Naive thymus-derived CD8-positive, alpha-beta T cell (primary cell): ENCODE results near the gene ZNF541. TPM values are rescaled to one million over a fixed set of nuclear protein-coding genes. Genes with fewer than 3 reads are reported as not detected.
"Not testable (repeated sequence)": the region's sequence is repeated elsewhere in the genome, so short reads cannot be mapped to it uniquely, and the experiment has no call there.

ENCODE experiments used
- ATAC-seq, 2 donors: fragments of 150-1000 bp; cut with Tn5 transposase in 1 of 2; sonication (Bioruptor Pico), chemical (Tn5 transposase) in 1 of 2; 1 replicate in 1 of 2; 2 replicates in 1 of 2; pipeline ENCODE4 v1.10.0; 2021; ENCODE audit warnings: mild to moderate bottlenecking in 2 of 2, moderate library complexity in 2 of 2
- POLR2A ChIA-PET: fragments of 350-600 bp; sonication (Branson Sonifier 250); formaldehyde crosslinking; loops from one replicate; lab custom pipeline; 2021; ENCODE audit warnings: antibody characterized with exemption; lab: Charles Lee
- DNase-seq, 10 donors: peaks; one replicate each; pipeline versions ENCODE4 v3.0.0 to v3.0.0-alpha.2; 2020 to 2022
- H3K27ac Mint-ChIP-seq, 10 donors: one replicate each; pipeline ENCODE4 v1.8.0; 2020 to 2022; ENCODE audit warnings: mild to moderate bottlenecking in 10 of 10, mixed read lengths in 10 of 10, moderate library complexity in 4 of 10, inconsistent platforms in 1 of 10
- H3K27me3 Mint-ChIP-seq, 5 donors: one replicate each; pipeline ENCODE4 v1.8.0; 2021 to 2022; ENCODE audit warnings: mixed read lengths in 5 of 5
- H3K36me3 Mint-ChIP-seq, 3 donors: one replicate each; pipeline ENCODE4 v1.8.0; 2020 to 2022; ENCODE audit warnings: mixed read lengths in 3 of 3, mild to moderate bottlenecking in 2 of 3, inconsistent platforms in 1 of 3
- H3K4me1 Mint-ChIP-seq, 4 donors: one replicate each; pipeline ENCODE4 v1.8.0; 2021 to 2022; ENCODE audit warnings: mixed read lengths in 4 of 4
- H3K4me3 Mint-ChIP-seq, 10 donors: one replicate each; pipeline ENCODE4 v1.8.0; 2020 to 2022; ENCODE audit warnings: mild to moderate bottlenecking in 10 of 10, mixed read lengths in 10 of 10, moderate library complexity in 6 of 10, inconsistent platforms in 1 of 10
- H3K9me3 Mint-ChIP-seq, 9 donors: one replicate each; pipeline ENCODE4 v1.8.0; 2020 to 2022; ENCODE audit warnings: mixed read lengths in 9 of 9, mild to moderate bottlenecking in 3 of 9, inconsistent platforms in 1 of 9, moderate library complexity in 1 of 9
- polyA plus RNA-seq, 3 donors: library from polyadenylated mRNA; unstranded; fragments of 300-500 nt; fragmentation: Illumina TruSeq; gene quantifications; one replicate each; pipeline ENCODE4 v1.2.3, GENCODE V29; 2021
- total RNA-seq, 8 experiments: library from RNA in 2 of 8; stranded (reverse) in 2 of 8; gene quantifications; one replicate each; pipeline ENCODE4 v1.2.3 and lab custom pipeline; 2021 to 2026

The ZNF541 gene
- total and polyA plus RNA-seq, 5 experiments from 2014 or later: 0.27 to 0.86 (median 0.85) TPM; not detected in 2

DNA sequence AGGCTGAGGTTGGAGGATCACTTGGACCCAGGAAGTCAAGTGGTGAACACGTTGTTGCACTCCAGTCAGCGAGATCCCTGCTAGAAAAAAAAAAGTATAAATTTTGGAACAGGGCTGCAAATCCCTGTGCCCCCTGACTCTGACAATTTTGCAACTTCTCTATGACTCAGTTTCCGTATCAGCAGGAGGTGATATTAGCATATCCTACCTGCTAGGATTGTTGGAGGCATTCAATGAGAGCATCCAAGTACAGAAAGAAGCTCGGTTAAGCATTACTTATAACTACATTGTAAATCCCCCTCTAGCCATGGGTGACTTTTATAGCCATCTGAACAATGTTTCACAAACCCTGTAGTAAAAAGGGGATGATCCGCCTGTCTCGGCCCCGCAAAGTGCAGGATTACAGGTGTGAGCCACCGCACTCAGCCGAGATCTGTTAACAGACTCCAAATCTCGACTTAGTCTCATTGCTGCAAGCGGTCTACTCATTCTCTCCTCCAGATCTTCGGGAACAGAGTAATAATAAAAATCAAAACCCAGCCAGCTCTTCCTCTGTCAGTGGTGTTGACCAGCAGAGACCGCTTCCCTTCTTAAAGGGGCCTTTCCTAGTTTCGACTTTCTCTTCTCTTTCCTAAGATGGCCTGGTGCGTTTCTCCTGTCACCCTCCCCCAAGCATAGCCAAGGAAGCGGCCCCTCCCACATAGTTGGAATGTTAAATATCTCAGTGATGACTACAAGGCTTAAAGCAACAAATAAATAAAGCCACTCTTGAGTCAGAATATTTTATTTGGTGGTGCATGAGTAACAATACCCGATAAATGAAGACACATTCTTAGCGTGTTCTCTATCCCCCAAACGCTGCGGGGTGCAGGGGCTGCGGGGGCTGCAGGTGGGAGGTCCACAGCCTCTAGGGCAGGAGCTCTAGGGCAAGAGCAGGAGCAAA, 25.7 kb upstream of the ZNF541 start:
- Mint-ChIP-seq H3K36me3 (no peaks in the 10 kb centered on the region), H3K27me3 (no peaks in the 10 kb centered on the region), H3K4me3 (peak overlapping the region in 8 of 10 donors; percentile 13 to 89 (median 82)), H3K27ac (peak overlapping the region in 5 of 10 donors; percentile 10 to 61 (median 41)), H3K4me1 (peaks cover 8 to 27% (median 20%) of the 10 kb centered on the region in 4 donors), H3K9me3 (no peaks in the 10 kb centered on the region)
- POLR2A ChIA-PET: interaction anchor here (0.6 to 4.9 kb wide), 7 partner anchors 11 to 83 kb away, joined by 3 to 78 read pairs (median 8); partner anchors contain the start of genes BICRA and NAPA
- ATAC-seq: no peak
- DNase-seq: no peak

DNA sequence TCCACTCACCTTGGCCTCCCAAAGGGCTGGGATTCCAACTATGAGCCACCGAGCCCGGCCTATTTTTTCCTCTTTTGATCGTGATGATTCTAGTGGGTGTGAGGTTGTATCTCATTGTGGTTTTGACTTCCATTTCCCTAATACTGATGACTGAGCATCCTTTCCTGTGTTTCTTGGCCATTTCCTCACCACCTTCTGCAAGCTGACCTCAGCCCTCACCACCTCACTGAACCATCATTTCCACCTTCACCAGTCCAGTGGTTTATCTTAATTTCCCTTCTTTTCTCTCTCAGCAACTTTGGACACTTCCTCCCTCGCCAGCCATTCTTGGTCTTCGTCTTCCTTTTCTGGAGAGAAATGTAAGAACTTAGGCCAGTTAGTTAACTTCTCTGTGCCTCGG, 23.0 kb upstream of the ZNF541 start:
- H3K4me1 Mint-ChIP-seq: peaks cover 8 to 23% (median 16%) of the 10 kb centered on the region in 4 donors
- no peak for DNase-seq
- POLR2A ChIA-PET: interaction anchor here (0.6 kb wide), 1 partner anchor 396 kb away, joined by 5 read pairs; no protein-coding TSS in a partner anchor

DNA sequence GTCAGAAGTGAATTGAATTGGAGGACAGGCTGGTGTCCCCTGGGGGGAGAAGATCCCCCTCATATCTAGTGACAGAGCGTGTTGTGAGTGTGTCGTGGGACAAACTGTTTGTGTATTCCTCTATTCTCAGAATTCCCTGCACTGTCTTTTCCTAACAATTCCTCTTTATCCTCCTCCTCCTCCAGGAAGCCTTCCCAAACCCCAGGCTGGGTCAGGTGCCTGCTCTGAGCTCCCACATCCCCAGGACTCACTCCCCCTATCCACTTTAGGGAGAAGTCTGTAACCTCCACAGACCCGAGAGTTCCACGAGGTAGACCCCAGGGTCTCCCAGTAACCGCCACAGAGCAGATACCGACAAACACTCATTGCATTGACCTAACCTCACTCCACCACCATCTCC, 20.9 kb upstream of the ZNF541 start:
- no peak for ATAC-seq
- H3K27me3 Mint-ChIP-seq: peaks cover 0 to 7% (median 0%) of the 10 kb centered on the region in 5 donors
- H3K36me3 Mint-ChIP-seq: no peaks in the 10 kb centered on the region
- POLR2A ChIA-PET: no interaction called here
- no peaks in the 10 kb centered on the region for H3K9me3 Mint-ChIP-seq
- peak overlapping the region in 2 of 10 donors; percentile 3 to 43 for H3K27ac Mint-ChIP-seq
- H3K4me1 Mint-ChIP-seq: peaks cover 3 to 9% (median 8%) of the 10 kb centered on the region in 4 donors
- no peak overlapping the region for H3K4me3 Mint-ChIP-seq
- DNase-seq: no peak

More for the DNA sequence above, 23.0 kb upstream of the ZNF541 start:
- ATAC-seq: no peak
- Mint-ChIP-seq H3K27ac (peak overlapping the region in 4 of 10 donors; percentile 6 to 58 (median 36)), H3K27me3 (peaks cover 0 to 2% (median 0%) of the 10 kb centered on the region in 5 donors), H3K4me3 (peak overlapping the region in 1 of 10 donors; percentile 65), H3K9me3 (no peaks in the 10 kb centered on the region), H3K36me3 (no peaks in the 10 kb centered on the region)

DNA sequence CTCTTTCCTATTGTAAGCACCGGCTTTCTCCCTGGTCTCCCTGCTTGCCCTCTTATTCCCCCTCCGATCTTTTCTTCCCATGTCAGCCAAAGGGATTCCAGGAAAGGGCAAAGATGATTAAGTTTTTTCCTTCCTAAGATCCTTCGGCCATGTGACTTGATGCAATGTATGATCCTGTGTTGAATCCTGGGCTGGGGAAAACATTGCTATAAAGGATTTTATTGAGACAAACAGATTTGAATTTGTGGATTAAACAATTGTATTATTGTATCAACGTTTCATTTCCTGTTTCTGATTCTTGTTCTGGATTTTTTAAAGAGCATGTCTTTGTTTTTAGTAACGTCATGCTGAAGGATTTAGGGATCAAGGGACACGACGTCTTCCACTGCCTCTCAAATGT, 16.9 kb upstream of the ZNF541 start:
- H3K27ac Mint-ChIP-seq: peak overlapping the region in 1 of 10 donors; percentile 5
- no peak for DNase-seq

DNA sequence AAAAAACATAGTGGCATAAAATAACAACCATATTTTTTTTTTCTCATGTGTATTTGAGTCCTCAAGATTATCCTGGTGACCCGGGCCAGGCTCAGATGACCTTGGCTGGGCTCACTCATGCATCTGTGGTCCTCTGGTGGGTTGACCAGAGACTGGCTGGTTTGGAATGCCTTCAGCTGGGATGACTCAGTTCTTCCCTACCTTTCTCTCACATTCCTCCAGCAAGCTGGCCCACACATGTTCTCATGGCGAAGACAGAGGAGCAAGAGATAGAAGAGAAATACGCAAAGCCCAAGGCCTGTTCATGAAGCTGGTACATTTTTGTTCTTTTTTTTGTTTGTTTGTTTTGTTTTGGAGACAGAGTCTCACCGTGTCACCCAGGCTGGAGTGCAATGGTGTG, 14.3 kb upstream of the ZNF541 start:
- POLR2A ChIA-PET: interaction anchor here (0.6 to 2.3 kb wide), 3 partner anchors 9 to 13 kb away, joined by 5 to 11 read pairs (median 5); no protein-coding TSS in a partner anchor
- H3K4me3 Mint-ChIP-seq: no peak overlapping the region
- H3K4me1 Mint-ChIP-seq: peaks cover 6 to 12% (median 10%) of the 10 kb centered on the region in 4 donors
- peaks cover 0 to 15% (median 0%) of the 10 kb centered on the region in 5 donors for H3K27me3 Mint-ChIP-seq
- H3K36me3 Mint-ChIP-seq: peaks cover 0 to 6% (median 0%) of the 10 kb centered on the region in 3 donors
- no peak for ATAC-seq
- H3K27ac Mint-ChIP-seq: peak overlapping the region in 2 of 10 donors; percentile 15 to 58
- no peak for DNase-seq
- peaks cover 0 to 9% (median 6%) of the 10 kb centered on the region in 9 donors for H3K9me3 Mint-ChIP-seq

More for the DNA sequence above, 16.9 kb upstream of the ZNF541 start:
- Mint-ChIP-seq H3K4me3 (no peak overlapping the region), H3K9me3 (peaks cover 0 to 9% (median 6%) of the 10 kb centered on the region in 9 donors), H3K27me3 (peaks cover 0 to 12% (median 0%) of the 10 kb centered on the region in 5 donors), H3K36me3 (peaks cover 0 to 6% (median 0%) of the 10 kb centered on the region in 3 donors), H3K4me1 (peaks cover 0 to 5% (median 0%) of the 10 kb centered on the region in 4 donors)
- POLR2A ChIA-PET: interaction anchor here (0.7 kb wide), 1 partner anchor 1758 kb away, joined by 3 read pairs; no protein-coding TSS in a partner anchor
- ATAC-seq: no peak

DNA sequence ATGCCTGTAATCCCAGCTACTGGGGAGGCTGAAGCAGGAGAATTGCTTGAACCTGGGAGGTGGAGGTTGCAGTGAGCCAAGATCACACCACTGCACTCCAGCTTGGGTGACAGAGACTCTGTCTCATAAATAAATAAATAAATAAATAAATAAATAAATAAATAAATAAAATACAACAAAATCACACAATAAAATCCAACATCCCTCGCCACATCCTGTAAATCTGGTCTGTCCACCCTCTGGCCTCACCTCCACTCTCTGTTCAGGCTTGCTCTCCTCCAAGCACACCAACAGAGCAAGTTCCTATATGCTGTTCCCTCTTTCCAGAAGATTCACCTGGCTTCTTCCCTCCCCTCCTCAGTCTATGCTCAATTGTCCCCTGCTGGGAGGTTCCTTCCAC, 10.2 kb upstream of the ZNF541 start:
- Mint-ChIP-seq H3K27ac (peak overlapping the region in 4 of 10 donors; percentile 31 to 87 (median 66)), H3K4me3 (peak overlapping the region in 4 of 10 donors; percentile 21 to 39 (median 32)), H3K4me1 (peaks cover 16 to 43% (median 27%) of the 10 kb centered on the region in 4 donors)
- not testable (repeated sequence) for ATAC-seq, H3K27me3 Mint-ChIP-seq, H3K9me3 Mint-ChIP-seq, H3K36me3 Mint-ChIP-seq, DNase-seq
- POLR2A ChIA-PET: interaction anchor here (0.7 to 1.9 kb wide), 4 partner anchors 8 to 65 kb away, joined by 3 to 5 read pairs (median 4); no protein-coding TSS in a partner anchor

DNA sequence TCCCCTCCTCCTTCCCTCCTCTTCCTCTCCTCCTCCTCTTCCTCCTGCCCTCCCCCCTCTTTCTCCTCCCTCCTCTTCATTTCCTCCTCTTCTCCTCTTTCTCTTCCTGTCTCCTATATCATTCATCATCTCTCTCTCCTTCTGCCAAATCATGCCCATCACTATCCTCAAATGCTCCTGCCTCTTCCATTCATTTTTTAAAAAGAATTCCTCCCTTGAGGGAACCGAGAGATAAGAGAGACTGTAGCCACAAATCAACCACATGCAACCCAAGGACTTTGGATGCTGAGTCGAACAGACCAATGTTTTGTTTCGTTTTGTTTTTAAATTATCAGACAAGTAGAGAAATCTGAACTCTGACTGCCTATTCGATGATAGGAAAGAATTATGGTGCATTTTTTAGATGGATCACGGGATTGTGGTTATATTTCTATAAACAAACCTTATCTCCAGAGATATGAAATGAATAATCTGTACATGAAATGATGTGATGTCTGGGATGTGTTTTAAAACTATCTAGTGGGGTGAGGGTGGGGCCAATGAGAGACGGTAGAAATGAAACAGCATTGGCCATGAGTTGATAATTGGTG, 9.5 kb upstream of the ZNF541 start:
- H3K4me1 Mint-ChIP-seq: peaks cover 19 to 49% (median 34%) of the 10 kb centered on the region in 4 donors
- ATAC-seq: no peak
- DNase-seq: peak in 1 of 10 donors; percentile 12
- peaks cover 0 to 6% (median 0%) of the 10 kb centered on the region in 3 donors for H3K36me3 Mint-ChIP-seq
- H3K27ac Mint-ChIP-seq: peak overlapping the region; percentile 17 to 95 (median 72)
- H3K9me3 Mint-ChIP-seq: peaks cover 0 to 9% (median 6%) of the 10 kb centered on the region in 9 donors
- peaks cover 0 to 9% (median 0%) of the 10 kb centered on the region in 5 donors for H3K27me3 Mint-ChIP-seq
- POLR2A ChIA-PET: no interaction called here
- H3K4me3 Mint-ChIP-seq: peak overlapping the region; percentile 15 to 84 (median 60)

DNA sequence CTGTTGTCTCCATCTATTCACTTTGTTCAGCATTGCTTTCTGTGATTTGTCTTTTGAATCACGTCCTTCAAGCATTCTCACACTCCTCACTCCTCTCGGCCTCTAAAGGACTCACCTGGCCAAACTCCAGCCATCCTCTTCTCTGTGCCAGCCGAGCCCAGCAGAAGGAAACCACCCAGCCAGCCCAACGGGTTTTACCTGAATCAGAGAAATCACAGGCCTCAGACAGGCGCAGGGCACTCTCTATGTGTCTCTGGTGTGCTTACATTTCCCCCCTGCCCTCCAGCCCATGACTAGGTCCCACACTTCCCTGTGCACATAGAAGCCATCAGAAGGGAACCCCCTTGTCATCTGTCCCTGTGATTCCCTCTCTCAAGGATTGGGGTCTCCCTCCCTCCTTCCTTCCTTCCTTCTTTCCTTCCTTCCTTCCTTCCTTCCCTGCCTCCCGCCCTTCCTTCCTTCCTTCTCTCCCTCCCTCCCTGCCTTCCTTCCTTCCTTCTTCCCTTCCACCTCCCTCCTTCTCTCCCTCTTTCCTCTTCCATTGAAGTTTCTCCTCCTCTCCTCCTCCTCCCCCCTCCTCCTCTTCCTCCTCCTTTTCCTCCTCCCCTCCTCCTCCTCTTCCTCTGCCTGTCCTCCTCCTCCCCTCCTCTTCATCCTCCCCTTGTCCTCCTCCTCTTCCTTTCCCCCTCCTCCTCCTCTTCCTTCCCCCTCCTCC, 8.8 kb upstream of the ZNF541 start:
- peaks cover 0 to 6% (median 0%) of the 10 kb centered on the region in 3 donors for H3K36me3 Mint-ChIP-seq
- peak overlapping the region; percentile 15 to 95 (median 82) for H3K27ac Mint-ChIP-seq
- H3K4me3 Mint-ChIP-seq: peak overlapping the region in 9 of 10 donors; percentile 45 to 84 (median 62)
- peak in 1 of 10 donors; percentile 10 for DNase-seq
- H3K9me3 Mint-ChIP-seq: peaks cover 0 to 9% (median 6%) of the 10 kb centered on the region in 9 donors
- peaks cover 0 to 9% (median 0%) of the 10 kb centered on the region in 5 donors for H3K27me3 Mint-ChIP-seq
- POLR2A ChIA-PET: no interaction called here
- peaks cover 23 to 56% (median 41%) of the 10 kb centered on the region in 4 donors for H3K4me1 Mint-ChIP-seq
- peak in 1 of 2 donors; percentile 19 for ATAC-seq

DNA sequence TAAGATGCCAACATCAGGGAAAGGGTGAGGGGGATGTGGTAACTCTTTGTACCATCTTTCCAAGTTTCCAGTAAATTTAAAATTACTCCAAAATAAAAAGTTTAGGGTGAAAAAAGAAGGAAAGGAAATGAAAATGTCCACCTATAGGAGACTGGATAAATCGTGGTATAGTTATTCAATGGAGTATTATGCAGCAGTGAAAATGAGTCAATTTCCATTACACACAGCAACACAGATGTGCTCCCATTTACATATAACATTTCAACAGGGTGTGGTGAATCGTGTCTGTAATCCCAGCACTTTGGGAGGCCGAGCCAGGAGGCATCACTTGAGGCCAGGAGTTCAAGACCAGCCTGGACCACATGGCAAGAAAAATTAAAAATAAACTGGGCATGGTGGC, 7.4 kb upstream of the ZNF541 start:
- peaks cover 0 to 6% (median 0%) of the 10 kb centered on the region in 5 donors for H3K27me3 Mint-ChIP-seq
- H3K36me3 Mint-ChIP-seq: no peaks in the 10 kb centered on the region
- POLR2A ChIA-PET: interaction anchor here (1.7 kb wide), 1 partner anchor 20 kb away, joined by 8 read pairs; no protein-coding TSS in a partner anchor
- H3K27ac Mint-ChIP-seq: peak overlapping the region in 4 of 10 donors; percentile 5 to 48 (median 34)
- no peaks in the 10 kb centered on the region for H3K9me3 Mint-ChIP-seq
- DNase-seq: no peak
- peaks cover 26 to 69% (median 53%) of the 10 kb centered on the region in 4 donors for H3K4me1 Mint-ChIP-seq
- peak overlapping the region in 2 of 10 donors; percentile 33 to 39 for H3K4me3 Mint-ChIP-seq
- no peak for ATAC-seq

DNA sequence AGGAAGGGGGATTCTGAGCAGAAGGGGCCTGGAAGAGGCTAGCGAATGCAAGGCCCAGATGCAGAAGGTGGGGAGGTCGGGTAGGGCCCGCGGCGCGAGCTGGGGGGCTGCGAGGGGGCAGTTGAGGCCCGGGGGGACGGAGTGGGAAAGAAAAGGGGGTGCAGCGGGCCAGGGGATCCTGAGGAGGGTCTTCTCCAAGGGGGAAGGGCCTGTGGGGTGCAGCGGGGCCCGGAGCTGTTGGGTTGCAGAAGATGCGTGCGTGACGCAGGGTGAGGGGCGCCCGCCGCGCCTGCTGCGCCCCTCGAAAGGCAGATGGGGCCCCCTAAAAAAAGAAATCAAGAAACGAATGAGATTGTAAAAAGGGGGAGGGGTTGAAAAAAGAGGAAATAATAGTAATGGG, 313 bp downstream of the ZNF541 start:
- Mint-ChIP-seq H3K27me3 (no peaks in the 10 kb centered on the region), H3K4me1 (peaks cover 16 to 42% (median 32%) of the 10 kb centered on the region in 4 donors), H3K36me3 (no peaks in the 10 kb centered on the region), H3K9me3 (no peaks in the 10 kb centered on the region), H3K27ac (peak overlapping the region in 5 of 10 donors; percentile 11 to 65 (median 41)), H3K4me3 (peak overlapping the region; percentile 26 to 79 (median 62))
- no peak for DNase-seq
- no peak for ATAC-seq
- POLR2A ChIA-PET: interaction anchor here (0.5 to 1.8 kb wide), 3 partner anchors 19 to 54 kb away, joined by 4 to 5 read pairs (median 4); no protein-coding TSS in a partner anchor

DNA sequence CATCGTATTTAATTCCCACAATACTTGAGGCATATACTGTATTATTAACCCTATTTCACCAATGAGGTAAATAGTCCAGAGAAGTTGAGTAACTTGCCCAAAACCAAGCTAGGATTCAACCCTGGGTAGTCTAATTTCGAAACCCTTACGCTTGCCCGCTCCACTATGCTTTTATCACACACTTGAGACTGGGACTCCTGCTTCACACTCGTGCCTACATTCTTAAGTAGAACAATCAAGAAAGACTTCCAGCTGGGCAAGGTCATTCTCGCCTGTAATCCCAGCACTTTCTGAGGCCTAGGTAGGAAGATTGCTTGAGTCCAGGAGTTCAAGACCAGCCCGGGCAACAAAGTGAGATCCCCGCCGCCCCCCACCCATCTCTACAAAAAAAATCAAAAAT, 3.6 kb downstream of the ZNF541 start:
- no peaks in the 10 kb centered on the region for H3K9me3 Mint-ChIP-seq
- peak overlapping the region in 1 of 10 donors; percentile 26 for H3K27ac Mint-ChIP-seq
- DNase-seq: no peak
- no peaks in the 10 kb centered on the region for H3K36me3 Mint-ChIP-seq
- ATAC-seq: no peak
- POLR2A ChIA-PET: interaction anchor here (0.6 to 1.0 kb wide), 2 partner anchors 47 to 57 kb away, joined by 4 read pairs; no protein-coding TSS in a partner anchor
- peaks cover 8 to 16% (median 10%) of the 10 kb centered on the region in 4 donors for H3K4me1 Mint-ChIP-seq
- H3K4me3 Mint-ChIP-seq: no peak overlapping the region
- H3K27me3 Mint-ChIP-seq: no peaks in the 10 kb centered on the region
